HG03095 (cell line): ENCODE measurements around the gene ADGRL3.
"Not testable (repeated sequence)": the region's sequence is repeated elsewhere in the genome, so short reads cannot be mapped to it uniquely, and the experiment has no call there.

ENCODE experiments used
- ATAC-seq: cut with Tn5 transposase; IDR thresholded peaks from one replicate; pipeline ENCODE4 v1.9.1; 2021; ENCODE audit warnings: moderate library complexity; ENCODE audit not compliant: unreplicated experiment

ADGRL3 gene

GRCh38 chr4:61772126-61772525, 572.0 kb downstream of the ADGRL3 start:
- no peak for ATAC-seq

GRCh38 chr4:61773655-61774245, 573.6 kb downstream of the ADGRL3 start:
- ATAC-seq = no peak

GRCh38 chr4:61782133-61782532, 582.0 kb downstream of the ADGRL3 start:
- ATAC-seq = no peak

GRCh38 chr4:61783050-61783449, 582.9 kb downstream of the ADGRL3 start:
- ATAC-seq = peak; percentile 75

GRCh38 chr4:61785761-61786160, 585.6 kb downstream of the ADGRL3 start:
- no peak for ATAC-seq

GRCh38 chr4:61786211-61786610, 586.1 kb downstream of the ADGRL3 start:
- no peak for ATAC-seq

GRCh38 chr4:61795998-61796397, 595.9 kb downstream of the ADGRL3 start:
- ATAC-seq = no peak

- ATAC-seq = no peak
These were observed 599.7 kb downstream of the ADGRL3 start for GRCh38 chr4:61799794-61800193.

GRCh38 chr4:61805227-61805626, 605.1 kb downstream of the ADGRL3 start:
- ATAC-seq = no peak

GRCh38 chr4:61805979-61806378, 605.9 kb downstream of the ADGRL3 start:
- ATAC-seq = no peak

- no peak for ATAC-seq
These were observed 612.0 kb downstream of the ADGRL3 start for GRCh38 chr4:61812171-61812570.

GRCh38 chr4:61817071-61817470, 616.9 kb downstream of the ADGRL3 start:
- no peak for ATAC-seq

GRCh38 chr4:61820136-61820535, 620.0 kb downstream of the ADGRL3 start:
- no peak for ATAC-seq

- no peak for ATAC-seq
These were observed 624.3 kb downstream of the ADGRL3 start for GRCh38 chr4:61824454-61824853.

GRCh38 chr4:61827907-61828391, 627.8 kb downstream of the ADGRL3 start:
- ATAC-seq = no peak

- no peak for ATAC-seq
These were observed 628.8 kb downstream of the ADGRL3 start for GRCh38 chr4:61828960-61829359.

GRCh38 chr4:61831987-61832386, 631.9 kb downstream of the ADGRL3 start:
- ATAC-seq = no peak

GRCh38 chr4:61837395-61837794, 637.3 kb downstream of the ADGRL3 start:
- ATAC-seq = no peak

GRCh38 chr4:61838072-61838471, 637.9 kb downstream of the ADGRL3 start:
- ATAC-seq = no peak

- ATAC-seq = no peak
These were observed 641.6 kb downstream of the ADGRL3 start for GRCh38 chr4:61841714-61842113.

- ATAC-seq = no peak
These were observed 651.0 kb downstream of the ADGRL3 start for GRCh38 chr4:61851126-61851525.

- not testable (repeated sequence) for ATAC-seq
These were observed 652.0 kb downstream of the ADGRL3 start for GRCh38 chr4:61852105-61852504.

- ATAC-seq = no peak
These were observed 652.9 kb downstream of the ADGRL3 start for GRCh38 chr4:61853041-61853440.
